Measurements from ENCODE around the gene FIBCD1. TPM values are rescaled to one million over a fixed set of nuclear protein-coding genes. Genes with fewer than 3 reads are reported as not detected.

The FIBCD1 gene
- total RNA-seq, 1 donor from 2014 or later = 0.10 TPM

GRCh38 chr9:130894546-130894945 is 44.5 kb downstream of the FIBCD1 start:
- DNase-seq = no peak

GRCh38 chr9:130893341-130894101 is 45.5 kb downstream of the FIBCD1 start:
- no peak for DNase-seq

GRCh38 chr9:130892477-130893304 is 46.4 kb downstream of the FIBCD1 start:
- no peak for DNase-seq

- no peak for DNase-seq
These were observed 47.2 kb downstream of the FIBCD1 start for GRCh38 chr9:130891688-130892476.

- no peak for DNase-seq
These were observed 48.0 kb downstream of the FIBCD1 start for GRCh38 chr9:130890870-130891687.

- DNase-seq = no peak
These were observed 48.9 kb downstream of the FIBCD1 start for GRCh38 chr9:130890124-130890523.

- no peak for DNase-seq
These were observed 50.7 kb downstream of the FIBCD1 start for GRCh38 chr9:130888146-130888885.

GRCh38 chr9:130887494-130888144 is 51.4 kb downstream of the FIBCD1 start:
- DNase-seq = no peak

- DNase-seq = no peak
These were observed 52.1 kb downstream of the FIBCD1 start for GRCh38 chr9:130886981-130887380.

GRCh38 chr9:130885484-130886375 is 53.3 kb downstream of the FIBCD1 start:
- no peak for DNase-seq

- no peak for DNase-seq
These were observed 54.2 kb downstream of the FIBCD1 start for GRCh38 chr9:130884542-130885483.

- DNase-seq = no peak
These were observed 54.9 kb downstream of the FIBCD1 start for GRCh38 chr9:130884111-130884531.

- no peak for DNase-seq
These were observed 55.6 kb downstream of the FIBCD1 start for GRCh38 chr9:130883479-130883878.

- no peak for DNase-seq
These were observed 56.3 kb downstream of the FIBCD1 start for GRCh38 chr9:130882696-130883225.

- no peak for DNase-seq
These were observed 57.5 kb downstream of the FIBCD1 start for GRCh38 chr9:130881516-130881915.

GRCh38 chr9:130880599-130881220 is 58.3 kb downstream of the FIBCD1 start:
- no peak for DNase-seq

- DNase-seq = no peak
These were observed 59.1 kb downstream of the FIBCD1 start for GRCh38 chr9:130879863-130880411.
